Skin of body (tissue), 2 donors: Measurements from ENCODE around the gene DLK2. TPM values are rescaled to one million over a fixed set of nuclear protein-coding genes. Genes with fewer than 3 reads are reported as not detected.
A peak's percentile ranks its signal among the peaks of the same experiment; 100 is the strongest.
"Not testable (repeated sequence)": the region's sequence is repeated elsewhere in the genome, so short reads cannot be mapped to it uniquely, and the experiment has no call there.

Source experiments
- DNase-seq: peaks from one replicate; lab custom pipeline; 2025; lab: John Stamatoyannopoulos, UW
- total RNA-seq: library from RNA; depleted of rRNA; stranded (reverse); fragments of >200 nt; gene quantifications from one replicate; pipeline ENCODE4 v1.2.3, GENCODE V29; 2014

Gene DLK2, protein sequence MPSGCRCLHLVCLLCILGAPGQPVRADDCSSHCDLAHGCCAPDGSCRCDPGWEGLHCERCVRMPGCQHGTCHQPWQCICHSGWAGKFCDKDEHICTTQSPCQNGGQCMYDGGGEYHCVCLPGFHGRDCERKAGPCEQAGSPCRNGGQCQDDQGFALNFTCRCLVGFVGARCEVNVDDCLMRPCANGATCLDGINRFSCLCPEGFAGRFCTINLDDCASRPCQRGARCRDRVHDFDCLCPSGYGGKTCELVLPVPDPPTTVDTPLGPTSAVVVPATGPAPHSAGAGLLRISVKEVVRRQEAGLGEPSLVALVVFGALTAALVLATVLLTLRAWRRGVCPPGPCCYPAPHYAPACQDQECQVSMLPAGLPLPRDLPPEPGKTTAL
- total RNA-seq: 2.7 TPM

GRCh38 chr6:43455531-43456428 lies at the start of gene DLK2:
Gene DLK2 (minus strand): TSS chr6:43455548. CDS start chr6:43454825, 723 bp downstream.
- DNase-seq: no peak

DNA sequence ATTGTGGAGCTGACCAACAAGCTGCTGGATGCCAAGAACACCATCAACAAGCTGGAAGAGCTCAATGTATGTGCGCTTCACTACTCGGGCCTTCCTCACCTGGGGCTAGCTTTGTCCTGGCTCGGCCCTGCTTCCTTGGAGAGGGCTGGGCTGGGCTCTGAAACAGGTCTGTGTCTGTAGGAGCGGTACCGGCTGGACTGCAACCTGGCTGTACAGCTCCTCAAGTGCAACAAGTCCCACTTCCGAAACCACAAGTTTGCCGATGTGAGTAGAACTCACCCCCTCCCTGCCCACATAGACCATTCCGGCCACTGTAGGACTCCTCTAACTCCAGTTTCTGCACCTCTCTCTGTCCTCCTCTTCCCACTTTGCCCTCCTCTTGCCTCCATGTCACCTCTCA lies 48.1 kb upstream of the DLK2 start:
- no peak for DNase-seq

GRCh38 chr6:43502666-43503065 lies 47.3 kb upstream of the DLK2 start:
- no peak for DNase-seq

- DNase-seq: no peak
Measured at GRCh38 chr6:43500921-43501320, 45.6 kb upstream of the DLK2 start.

DNA sequence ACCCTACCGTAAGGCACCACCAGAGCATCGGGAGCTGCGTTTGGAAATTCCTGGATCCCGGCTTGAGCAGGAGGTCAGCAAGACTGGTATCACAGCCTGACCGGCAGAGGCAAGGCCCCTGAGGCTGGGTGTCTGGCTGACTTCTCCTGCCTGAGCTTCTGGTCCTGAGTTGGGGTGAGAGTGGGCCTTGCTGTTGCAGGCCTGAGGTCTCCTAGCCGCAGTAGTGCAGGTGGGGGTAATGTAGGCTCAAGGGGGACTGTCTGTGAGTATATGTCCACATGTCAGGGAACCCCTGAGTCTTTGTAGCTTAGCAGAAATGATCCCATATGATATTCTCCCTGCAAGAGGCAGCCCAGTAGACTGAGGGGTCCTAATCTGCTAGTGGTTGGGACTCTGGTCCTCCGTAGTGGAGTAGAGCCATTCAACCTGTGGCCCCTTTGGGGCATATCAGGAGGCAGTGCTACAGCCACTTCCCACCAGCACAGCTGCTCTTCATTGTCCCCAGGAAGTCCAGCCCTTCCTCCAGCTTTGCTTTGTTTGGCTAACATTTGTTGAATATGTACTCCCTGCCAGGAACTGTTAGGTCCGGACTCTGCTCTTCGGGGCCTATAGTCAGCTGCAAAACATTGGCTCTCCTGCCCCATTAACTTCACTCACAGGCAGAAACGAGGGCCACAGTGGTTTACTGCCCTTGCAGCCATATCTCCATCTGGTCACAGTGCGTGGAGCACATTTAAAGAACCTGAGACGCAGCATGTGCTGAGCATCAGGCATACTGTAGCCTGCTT lies 43.9 kb upstream of the DLK2 start:
- no peak for DNase-seq

- not testable (repeated sequence) for DNase-seq
Measured at GRCh38 chr6:43498291-43498690, 42.9 kb upstream of the DLK2 start.

DNA sequence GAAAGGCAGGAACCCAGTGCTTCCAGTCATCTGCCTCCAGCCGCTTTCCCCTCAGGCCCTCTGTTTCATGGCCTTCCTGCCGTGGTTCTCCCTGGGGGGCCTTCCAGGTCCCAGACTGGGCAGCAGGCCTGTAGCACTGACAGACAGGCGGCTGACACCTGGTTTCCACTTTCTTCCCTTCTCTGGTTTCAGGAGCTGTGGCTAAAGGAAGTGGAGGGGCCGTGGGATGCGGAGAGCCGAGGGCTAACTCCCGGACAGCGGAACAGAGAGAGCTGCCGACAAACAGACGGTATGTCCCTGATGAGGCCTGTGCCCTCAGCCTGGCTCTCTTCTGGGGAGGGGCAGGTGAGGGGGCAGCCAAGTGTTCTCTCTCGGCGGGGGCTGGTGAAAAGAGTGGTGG lies 42.3 kb upstream of the DLK2 start:
- no peak for DNase-seq

- DNase-seq: no peak
Measured at GRCh38 chr6:43497129-43497396, 41.7 kb upstream of the DLK2 start.

- DNase-seq: no peak
Measured at GRCh38 chr6:43496370-43497128, 41.2 kb upstream of the DLK2 start.

DNA sequence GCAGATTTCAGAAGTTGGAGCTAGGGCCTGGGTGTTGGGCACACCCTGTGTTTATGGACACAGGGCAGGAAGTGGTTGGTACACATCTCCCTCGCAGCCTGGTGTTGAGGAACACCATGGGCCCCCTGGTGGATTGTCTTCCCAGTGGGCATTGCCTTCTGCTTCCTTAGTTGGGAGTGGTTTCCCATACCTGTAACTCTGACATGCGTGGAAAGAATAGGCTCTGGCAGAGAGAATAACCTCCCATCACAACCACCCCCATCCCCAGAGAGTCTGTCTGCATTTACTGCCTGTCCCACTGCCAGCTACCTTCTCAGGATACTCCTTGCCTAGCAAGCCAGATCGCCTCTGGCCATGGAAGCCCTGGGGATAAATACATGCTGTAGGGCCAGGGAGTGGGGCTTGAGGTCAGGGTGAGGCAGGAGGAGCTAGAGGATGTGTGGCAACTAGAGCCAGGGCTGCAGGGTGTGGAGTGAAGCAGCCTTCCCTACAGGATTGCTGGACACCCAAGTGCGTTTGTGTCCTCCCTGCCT lies 40.1 kb upstream of the DLK2 start:
- no peak for DNase-seq

DNA sequence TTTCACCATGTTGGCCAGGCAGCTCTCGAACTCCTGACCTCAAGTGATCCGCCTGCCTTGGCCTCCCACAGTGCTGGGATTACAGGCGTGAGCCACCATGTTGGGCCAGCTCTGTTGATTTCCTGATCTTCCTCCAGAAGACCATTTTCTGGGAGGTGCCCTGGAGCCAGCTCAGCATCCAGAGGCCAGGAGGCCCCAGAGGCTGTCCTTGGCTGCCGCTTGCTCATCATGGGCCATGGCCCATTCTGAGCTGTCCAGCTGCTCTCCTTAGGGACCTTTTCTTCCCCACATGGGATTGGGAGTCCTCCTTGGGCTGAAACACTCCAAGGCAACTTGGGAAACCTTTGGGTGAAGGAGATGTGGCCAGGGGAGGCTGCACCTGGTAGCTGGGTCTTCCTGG lies 39.4 kb upstream of the DLK2 start:
- no peak for DNase-seq

GRCh38 chr6:43494321-43494720 lies 39.0 kb upstream of the DLK2 start:
- no peak for DNase-seq

DNA sequence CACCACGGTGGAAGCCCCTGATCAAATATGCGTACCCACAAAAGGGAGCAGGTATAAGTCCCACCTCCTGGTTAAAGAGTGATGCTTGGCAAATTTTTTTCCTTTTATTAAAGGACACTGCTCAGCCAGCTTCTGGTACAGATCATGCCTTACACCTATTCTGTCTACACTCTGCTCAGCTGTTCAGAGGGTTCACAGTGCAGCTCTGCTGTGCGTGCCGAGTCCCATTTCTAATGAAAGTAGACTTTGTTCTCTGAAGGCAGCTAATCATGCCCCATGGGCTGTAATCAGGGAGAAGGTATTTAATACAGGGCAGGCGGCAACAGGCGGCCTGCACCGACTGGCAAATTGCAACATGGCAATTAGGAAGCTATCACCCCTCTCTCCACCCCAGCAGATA lies 38.5 kb upstream of the DLK2 start:
- no peak for DNase-seq

- no peak for DNase-seq
Measured at GRCh38 chr6:43493230-43493629, 37.9 kb upstream of the DLK2 start.

- no peak for DNase-seq
Measured at GRCh38 chr6:43492673-43493072, 37.3 kb upstream of the DLK2 start.

GRCh38 chr6:43491750-43492661 lies 36.7 kb upstream of the DLK2 start:
- DNase-seq: no peak

DNA sequence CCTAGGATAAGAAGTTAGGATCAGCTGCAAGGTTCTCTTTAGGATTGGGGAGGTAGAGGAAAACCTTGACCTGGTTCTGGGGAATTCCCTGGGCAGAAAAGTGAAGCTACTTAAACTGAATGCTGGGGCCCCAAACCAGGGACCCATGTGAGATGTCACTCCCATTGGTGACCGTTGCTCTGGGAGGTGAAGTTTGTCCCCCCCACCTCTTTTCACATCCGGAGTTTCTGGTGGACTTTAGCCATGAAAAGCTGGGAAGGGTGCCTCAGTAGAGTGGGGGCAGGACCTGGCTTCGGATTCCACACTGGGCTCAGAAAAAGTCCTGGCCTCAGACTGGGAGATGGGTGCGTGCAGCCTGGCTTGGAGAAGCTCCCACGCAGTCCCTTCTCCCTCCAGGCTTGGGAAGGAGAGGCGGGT lies 35.2 kb upstream of the DLK2 start:
- DNase-seq: no peak

- DNase-seq: peak; percentile 21
Measured at GRCh38 chr6:43489277-43490072, 34.1 kb upstream of the DLK2 start.

DNA sequence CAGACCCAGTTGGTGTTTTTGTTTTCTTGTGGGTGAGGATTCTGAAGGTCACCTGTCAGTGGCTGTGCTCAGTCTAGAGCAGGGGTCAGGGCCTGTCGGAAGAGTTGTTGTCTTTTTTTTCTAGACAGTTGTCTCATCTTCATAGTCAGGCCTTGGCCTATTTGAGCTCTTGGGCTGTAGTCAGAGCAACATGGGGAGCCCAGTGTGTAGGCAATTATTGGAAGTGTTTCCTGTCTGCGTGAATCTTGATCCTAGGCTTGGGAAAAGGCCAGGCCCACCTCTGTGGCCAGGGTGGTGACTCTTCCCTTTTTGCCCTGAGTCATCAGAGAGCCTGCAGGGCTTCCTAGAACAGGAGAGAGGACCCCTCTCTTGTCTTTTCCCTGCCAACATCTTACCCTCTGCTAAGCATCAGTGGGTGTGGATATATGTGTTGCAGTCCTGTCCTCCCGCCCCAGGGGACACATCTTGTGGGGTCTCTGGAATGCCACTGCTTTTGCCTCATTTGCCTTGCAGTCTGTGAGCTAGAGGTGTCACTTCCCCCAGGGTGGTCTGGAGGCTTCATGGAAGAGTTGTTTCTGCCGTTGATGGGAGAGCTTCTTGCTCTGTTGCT lies 33.4 kb upstream of the DLK2 start:
- no peak for DNase-seq
